Stimulated activated CD4-positive, alpha-beta T cell treated with anti-CD3 and anti-CD28 coated beads, Interleukin-1b, Interleukin-23, amount 100 ng/mL, for 4 hours (primary cell): Measurements from ENCODE around the gene SLC39A11.

Source experiments
- DNase-seq, 2 donors: peaks; one replicate each; pipeline ENCODE4 v3.0.0-alpha.2; 2020; ENCODE audit warnings: low read depth in 2 of 2

Gene SLC39A11

GRCh38 chr17:72870367-72870985 lies 222.0 kb downstream of the SLC39A11 start:
- DNase-seq = no peak

GRCh38 chr17:72869630-72870029 lies 222.9 kb downstream of the SLC39A11 start:
- no peak for DNase-seq

DNA sequence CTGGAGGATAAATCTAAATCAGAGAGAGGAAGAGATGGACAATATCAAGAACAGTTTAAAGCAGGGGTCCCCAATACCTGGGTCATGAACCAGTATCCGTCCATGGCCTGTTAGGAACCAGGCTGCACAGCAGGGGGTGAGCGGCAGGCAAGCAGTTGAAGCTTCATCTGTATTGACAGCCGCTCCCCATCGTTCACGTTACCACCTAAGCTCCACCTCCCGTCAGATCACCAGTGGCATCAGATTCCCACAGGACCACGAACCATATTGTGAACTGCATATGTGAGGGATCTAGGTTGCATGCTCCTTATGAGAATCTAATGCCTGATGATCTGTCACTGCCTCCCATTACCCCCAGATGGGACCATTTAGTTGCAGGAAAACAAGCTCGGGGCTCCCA lies 226.5 kb downstream of the SLC39A11 start:
- DNase-seq = no peak

- DNase-seq = no peak
Measured at GRCh38 chr17:72863526-72864211, 228.8 kb downstream of the SLC39A11 start.

DNA sequence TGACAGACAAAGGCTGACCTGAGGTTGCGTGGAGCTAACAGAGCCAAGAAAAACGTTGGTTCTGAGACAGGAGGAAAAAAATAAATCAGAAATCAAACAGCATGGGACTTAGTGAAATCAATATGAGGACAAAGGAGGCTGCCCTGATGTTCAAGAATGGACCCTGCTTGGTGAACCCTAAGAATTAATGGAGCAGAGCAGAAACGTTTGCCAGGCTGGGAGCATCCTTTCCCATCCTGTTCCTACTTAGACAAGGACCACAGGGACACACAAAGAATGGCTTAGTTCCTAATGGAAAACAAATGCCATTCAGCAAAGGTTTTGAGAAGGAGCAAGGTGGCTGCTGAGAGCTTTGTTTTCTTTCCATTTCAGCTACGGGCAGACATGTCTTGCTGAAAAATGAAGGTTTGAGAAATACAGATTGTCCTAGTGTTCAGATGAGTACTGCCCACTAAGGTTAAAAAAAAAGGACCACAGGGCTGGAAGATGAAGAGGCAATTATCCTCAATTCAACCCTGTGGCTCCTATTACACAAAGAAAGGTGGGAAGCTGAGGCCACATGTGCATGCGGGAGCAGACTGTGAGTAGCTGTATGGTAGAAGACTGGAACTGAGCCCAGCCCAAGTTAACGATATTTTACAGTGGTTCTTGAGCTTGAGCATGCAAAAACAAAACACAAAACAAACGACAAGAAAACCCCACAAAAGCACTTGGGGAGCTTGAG lies 230.1 kb downstream of the SLC39A11 start:
- DNase-seq = no peak

DNA sequence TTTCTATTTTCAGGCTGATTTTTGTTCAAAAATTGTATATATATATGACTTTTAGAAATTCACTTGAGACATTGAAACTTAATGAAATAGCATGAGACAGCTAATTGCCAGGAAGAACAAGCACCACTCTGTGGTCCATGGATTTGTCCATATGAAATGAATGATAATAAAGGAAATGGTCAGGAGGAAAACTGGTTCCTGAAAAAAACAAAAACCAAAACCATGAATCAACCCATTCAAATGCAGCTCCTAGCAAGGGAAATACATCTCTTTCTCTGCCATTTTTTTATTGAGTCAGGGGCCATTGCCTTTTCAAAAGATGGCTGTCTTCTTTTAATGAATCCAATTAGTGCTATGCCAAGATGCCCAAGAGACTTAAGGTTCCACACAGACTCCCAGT lies 230.7 kb downstream of the SLC39A11 start:
- DNase-seq = no peak

DNA sequence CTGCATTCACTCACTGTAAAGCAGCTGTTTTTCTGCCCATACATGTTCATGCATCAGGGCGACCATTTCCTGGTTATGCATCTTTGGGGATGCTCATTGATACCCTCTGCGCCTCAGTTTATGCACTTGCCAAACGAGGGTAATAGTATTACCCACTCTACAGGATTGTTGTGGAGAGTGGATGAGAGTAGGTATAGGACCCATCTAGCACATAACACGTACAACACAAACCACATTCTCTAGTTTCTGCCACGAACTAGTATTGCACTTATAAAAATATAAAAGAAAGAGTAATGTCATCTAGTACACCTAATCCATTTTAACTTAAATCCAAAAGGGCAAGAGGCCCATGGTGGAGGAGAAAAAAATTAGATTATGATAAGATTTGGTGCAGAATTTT lies 231.7 kb downstream of the SLC39A11 start:
- DNase-seq = no peak

- no peak for DNase-seq
Measured at GRCh38 chr17:72858826-72859495, 233.5 kb downstream of the SLC39A11 start.

- DNase-seq = no peak
Measured at GRCh38 chr17:72853440-72854415, 238.8 kb downstream of the SLC39A11 start.

DNA sequence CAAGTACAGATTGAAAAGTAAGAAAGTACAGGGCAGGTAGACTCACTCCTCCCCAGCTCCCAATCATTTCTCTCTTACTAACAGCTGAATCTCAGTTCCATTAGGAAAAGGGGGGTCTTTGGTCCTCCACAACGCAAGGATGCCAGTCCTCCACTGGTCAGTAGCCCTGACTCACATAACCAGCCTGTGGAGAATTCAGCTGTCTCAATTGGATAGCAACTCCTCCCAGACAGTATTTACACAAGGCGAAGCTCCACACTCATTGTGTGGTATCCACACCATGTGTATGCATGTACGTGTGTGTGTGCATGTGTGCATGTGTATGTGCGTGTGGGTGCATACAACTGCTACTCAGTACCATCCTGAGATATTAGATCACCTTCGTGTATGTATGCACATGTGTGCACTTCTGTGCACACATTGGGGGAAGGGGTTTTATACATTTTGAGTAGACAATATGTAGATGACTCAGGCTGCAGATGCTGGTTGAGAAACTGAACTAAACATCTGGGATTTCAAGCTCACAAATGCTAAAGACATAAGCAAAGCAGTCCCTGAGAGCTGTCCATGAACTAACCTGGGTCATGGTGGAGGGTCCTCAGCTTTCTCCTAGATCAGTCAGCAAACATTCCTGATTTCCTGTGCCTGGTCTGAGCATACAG lies 240.1 kb downstream of the SLC39A11 start:
- DNase-seq = no peak

- no peak for DNase-seq
Measured at GRCh38 chr17:72850410-72851118, 241.9 kb downstream of the SLC39A11 start.

DNA sequence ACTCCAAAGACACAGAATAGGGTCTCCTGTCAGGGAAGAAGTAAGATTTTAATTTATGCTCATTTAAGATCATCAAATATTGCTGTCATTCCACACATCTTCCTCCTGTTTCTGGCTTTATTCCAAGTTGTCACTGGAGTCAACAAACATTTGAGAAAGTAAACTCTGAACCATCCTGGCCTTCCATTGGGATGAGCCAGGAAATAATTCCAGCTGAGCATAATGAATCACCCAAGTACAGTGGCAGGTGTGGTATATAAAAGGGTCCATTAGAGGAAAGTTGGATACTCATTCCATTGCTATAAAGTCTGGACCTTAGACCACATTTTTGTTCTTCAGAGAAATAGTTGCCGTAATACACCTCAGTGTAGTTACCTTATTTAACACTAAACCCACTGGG lies 246.1 kb downstream of the SLC39A11 start:
- DNase-seq = no peak

DNA sequence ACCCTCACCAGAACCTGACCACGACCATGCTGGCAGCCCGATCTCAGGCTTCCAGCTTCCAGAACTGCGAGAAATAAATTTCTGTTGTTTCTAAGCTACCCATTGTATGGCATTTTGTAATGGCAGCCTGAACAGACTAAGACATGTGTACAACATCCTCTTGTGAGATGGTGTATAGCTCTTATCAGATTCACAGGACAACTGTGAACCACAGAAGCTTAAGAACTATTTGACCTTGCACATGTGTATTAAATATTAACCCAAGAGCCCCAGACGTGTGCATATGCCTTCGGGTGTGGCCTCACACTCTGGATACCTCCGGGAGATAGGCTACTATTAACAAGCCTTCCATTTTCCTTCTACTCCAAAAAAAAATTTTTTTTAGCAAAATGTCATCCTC lies 248.9 kb downstream of the SLC39A11 start:
- no peak for DNase-seq

GRCh38 chr17:72840019-72840418 lies 252.5 kb downstream of the SLC39A11 start:
- DNase-seq = no peak

DNA sequence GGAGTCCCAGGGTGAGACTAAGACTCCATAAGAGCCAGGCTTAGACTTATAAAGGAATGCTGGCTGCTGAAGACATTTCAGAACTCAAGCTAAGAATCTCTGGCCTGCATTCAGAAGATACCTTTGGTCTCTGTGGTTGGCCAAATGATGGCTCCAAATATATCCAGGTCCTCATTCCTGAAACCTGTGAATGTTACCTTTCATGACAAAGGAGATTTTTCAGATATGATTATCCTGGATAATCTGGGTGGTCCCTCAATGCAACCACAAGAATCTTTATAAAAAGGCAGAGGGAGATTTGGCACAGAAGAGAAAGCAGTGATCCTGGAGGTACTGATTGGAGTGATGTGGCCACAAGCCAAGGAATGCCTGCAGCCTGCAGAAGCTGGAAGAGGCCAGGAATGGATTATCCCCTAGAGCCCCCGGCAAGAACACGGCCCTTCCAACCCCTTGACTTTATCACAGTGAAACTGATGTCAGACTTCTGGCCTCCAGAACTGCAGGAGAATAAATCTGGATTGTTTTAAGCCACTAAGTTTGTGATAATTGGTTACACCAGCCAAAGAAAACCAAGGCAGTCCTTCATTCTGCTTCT lies 253.3 kb downstream of the SLC39A11 start:
- DNase-seq = no peak

DNA sequence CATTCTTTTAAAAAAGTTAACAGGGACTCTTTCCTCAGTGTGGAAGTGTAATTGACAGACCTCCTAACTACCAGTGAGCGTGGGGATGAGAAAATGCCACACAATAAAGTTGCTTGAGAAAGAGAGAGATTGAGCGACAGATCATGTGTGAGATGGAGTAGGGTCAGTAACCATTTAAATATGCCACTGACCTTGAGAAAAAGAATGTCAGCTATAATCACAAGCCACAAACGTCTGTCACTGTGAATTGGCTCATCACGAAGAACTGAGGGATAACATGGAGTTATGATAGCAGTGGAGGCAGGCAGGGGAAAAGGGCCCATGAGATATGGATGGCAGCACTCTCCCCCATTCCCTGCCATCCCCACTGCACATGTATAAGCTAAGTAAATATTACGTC lies 253.9 kb downstream of the SLC39A11 start:
- DNase-seq = no peak

DNA sequence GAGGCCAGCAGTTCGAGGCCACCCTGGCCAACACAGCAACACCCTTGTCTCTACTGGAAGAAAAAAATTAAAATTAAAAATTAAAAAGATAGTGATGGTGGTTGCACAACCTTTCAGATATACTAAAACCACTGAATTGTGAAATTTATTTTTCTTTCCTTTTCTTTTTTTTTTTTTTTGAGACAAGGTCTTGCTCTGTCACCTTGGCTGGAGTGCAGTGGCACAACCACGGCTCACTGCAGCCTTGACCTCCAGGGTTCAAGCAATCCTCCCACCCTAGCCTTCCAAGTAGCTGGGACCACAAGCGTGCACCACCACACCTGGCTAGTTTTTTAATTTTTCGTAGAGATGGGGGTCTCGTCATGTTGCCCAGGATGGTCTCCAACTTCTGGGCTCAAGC lies 254.4 kb downstream of the SLC39A11 start:
- no peak for DNase-seq

DNA sequence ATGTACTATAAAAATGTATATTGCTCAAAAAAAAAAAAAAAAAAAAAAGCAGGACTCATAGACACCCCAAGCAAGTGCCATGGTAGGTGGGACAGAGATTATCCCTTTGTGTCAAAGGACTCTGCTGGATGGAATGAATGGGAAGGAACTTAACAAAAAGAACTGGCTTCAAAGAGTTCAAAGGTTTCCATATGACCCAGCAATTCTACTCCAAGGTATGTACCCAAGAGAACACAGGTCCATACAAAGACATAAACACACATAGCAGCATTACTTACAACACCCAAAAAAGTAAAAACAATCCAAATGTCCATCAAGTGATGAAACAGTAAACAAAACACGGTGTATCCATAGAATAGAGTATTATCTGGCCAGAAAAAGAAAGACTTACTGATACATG lies 255.2 kb downstream of the SLC39A11 start:
- no peak for DNase-seq

- no peak for DNase-seq
Measured at GRCh38 chr17:72833128-72833765, 259.2 kb downstream of the SLC39A11 start.
